ENCODE data around the gene ISG20.

- TF ChIP-seq GATA2 (IDR thresholded peaks at IDR 0.05; ENCODE audit: low read depth, low read length) (no peak), GATA3 (IDR thresholded peaks at IDR 0.05; ENCODE audit: low read depth, low read length) (no peak)
These were observed 39.9 kb downstream of the ISG20 start for GRCh38 chr15:88678755-88679154.
